Measurements from ENCODE around the gene VSTM4. TPM values are rescaled to one million over a fixed set of nuclear protein-coding genes. Genes with fewer than 3 reads are reported as not detected.

The VSTM4 gene
- total RNA-seq, 1 experiment from 2014 or later = not detected

GRCh38 chr10:49011756-49012155 lies 103.6 kb downstream of the VSTM4 start:
- TF ChIP-seq CTCF (IDR thresholded peaks at IDR 0.05; ENCODE audit: insufficient read depth in 1 of 2, low read depth in 1 of 2, low read length in 1 of 2, severe bottlenecking in 1 of 2, unreplicated experiment in 1 of 2) = no peak
- Mint-ChIP-seq H3K4me3 (ENCODE audit: unreplicated experiment) (no peak overlapping the region), H3K27me3 (ENCODE audit: insufficient read depth, unreplicated experiment) (peaks cover 21% of the 10 kb centered on the region), H3K36me3 (ENCODE audit: insufficient read depth, unreplicated experiment) (no peaks in the 10 kb centered on the region), H3K9me3 (ENCODE audit: unreplicated experiment) (no peaks in the 10 kb centered on the region), H3K27ac (ENCODE audit: unreplicated experiment) (no peak overlapping the region), H3K4me1 (ENCODE audit: low read depth, unreplicated experiment) (no peaks in the 10 kb centered on the region)
- POLR2A ChIA-PET = no interaction called here
- Histone ChIP-seq H3K27me3 (replicated peaks; ENCODE audit: control insufficient read depth, insufficient read depth, low read length) (peaks cover 2% of the 10 kb centered on the region; the same call in 1 of the 2 replicates), H3K36me3 (ENCODE audit: control insufficient read depth, insufficient read depth, low read length) (no peaks in the 10 kb centered on the region), H3K4me1 (no peaks in the 10 kb centered on the region), H3K9me3 (no peaks in the 10 kb centered on the region), H3K4me3 (ENCODE audit: low read depth, low read length) (no peak overlapping the region)
- intact Hi-C loops (cut with micrococcal nuclease; ENCODE audit: unreplicated experiment) = no loop called here
- CTCF ChIA-PET = no interaction called here
- no peak for DNase-seq
- no TSS peak for BruUV-seq (replicated peaks)

GRCh38 chr10:49010865-49011264 lies 104.5 kb downstream of the VSTM4 start:
- Histone ChIP-seq H3K9me3 (no peaks in the 10 kb centered on the region), H3K27me3 (replicated peaks; ENCODE audit: control insufficient read depth, insufficient read depth, low read length) (peaks cover 2% of the 10 kb centered on the region; the same call in 1 of the 2 replicates), H3K4me3 (ENCODE audit: low read depth, low read length) (no peak overlapping the region), H3K36me3 (ENCODE audit: control insufficient read depth, insufficient read depth, low read length) (no peaks in the 10 kb centered on the region), H3K4me1 (no peaks in the 10 kb centered on the region)
- POLR2A ChIA-PET = no interaction called here
- no peak overlapping the region for H3K27ac Mint-ChIP-seq (ENCODE audit: unreplicated experiment)
- no peaks in the 10 kb centered on the region for H3K9me3 Mint-ChIP-seq (ENCODE audit: unreplicated experiment)
- CTCF ChIA-PET = no interaction called here
- no TSS peak for BruUV-seq (replicated peaks)
- intact Hi-C loops (cut with micrococcal nuclease; ENCODE audit: unreplicated experiment) = no loop called here
- H3K4me1 Mint-ChIP-seq (ENCODE audit: low read depth, unreplicated experiment) = no peaks in the 10 kb centered on the region
- no peak overlapping the region for H3K4me3 Mint-ChIP-seq (ENCODE audit: unreplicated experiment)
- TF ChIP-seq CTCF (IDR thresholded peaks at IDR 0.05; ENCODE audit: insufficient read depth in 1 of 2, low read depth in 1 of 2, low read length in 1 of 2, severe bottlenecking in 1 of 2, unreplicated experiment in 1 of 2) = no peak
- no peaks in the 10 kb centered on the region for H3K36me3 Mint-ChIP-seq (ENCODE audit: insufficient read depth, unreplicated experiment)
- no peak for DNase-seq
- H3K27me3 Mint-ChIP-seq (ENCODE audit: insufficient read depth, unreplicated experiment) = peaks cover 20% of the 10 kb centered on the region

GRCh38 chr10:49010295-49010694 lies 105.0 kb downstream of the VSTM4 start:
- CTCF ChIA-PET = no interaction called here
- POLR2A ChIA-PET = no interaction called here
- Mint-ChIP-seq H3K4me3 (ENCODE audit: unreplicated experiment) (no peak overlapping the region), H3K4me1 (ENCODE audit: low read depth, unreplicated experiment) (no peaks in the 10 kb centered on the region), H3K27me3 (ENCODE audit: insufficient read depth, unreplicated experiment) (peaks cover 20% of the 10 kb centered on the region), H3K27ac (ENCODE audit: unreplicated experiment) (no peak overlapping the region), H3K36me3 (ENCODE audit: insufficient read depth, unreplicated experiment) (no peaks in the 10 kb centered on the region), H3K9me3 (ENCODE audit: unreplicated experiment) (no peaks in the 10 kb centered on the region)
- DNase-seq = no peak
- H3K36me3 ChIP-seq (ENCODE audit: control insufficient read depth, insufficient read depth, low read length) = no peaks in the 10 kb centered on the region
- H3K4me1 ChIP-seq = no peaks in the 10 kb centered on the region
- no peak for TF ChIP-seq CTCF (IDR thresholded peaks at IDR 0.05; ENCODE audit: insufficient read depth in 1 of 2, low read depth in 1 of 2, low read length in 1 of 2, severe bottlenecking in 1 of 2, unreplicated experiment in 1 of 2)
- no TSS peak for BruUV-seq (replicated peaks)
- intact Hi-C loops (cut with micrococcal nuclease; ENCODE audit: unreplicated experiment) = no loop called here
- no peak overlapping the region for H3K4me3 ChIP-seq (ENCODE audit: low read depth, low read length)
- H3K9me3 ChIP-seq = no peaks in the 10 kb centered on the region
- peaks cover 2% of the 10 kb centered on the region; the same call in 1 of the 2 replicates for H3K27me3 ChIP-seq (replicated peaks; ENCODE audit: control insufficient read depth, insufficient read depth, low read length)
